HEK293 (cell line): Measurements from ENCODE around the gene ARID1A.

Source experiments
- HOXA7 ChIP-seq: sonication (generic); formaldehyde crosslinking; IDR thresholded peaks from 2 replicates; pipeline ENCODE4 v1.8.1; 2022; ENCODE audit warnings: missing genetic modification reagents, borderline replicate concordance
- KLF9 ChIP-seq: fragments of 450-650 bp; formaldehyde crosslinking; IDR thresholded peaks from 2 replicates; pipeline ENCODE4 v1.5.1; 2016; ENCODE audit warnings: missing biosample characterization, missing genetic modification characterization, low read depth
- SP2 ChIP-seq: fragments of 450-650 bp; formaldehyde crosslinking; IDR thresholded peaks from 2 replicates; pipeline ENCODE4 v1.5.1; 2016; ENCODE audit warnings: missing biosample characterization, missing genetic modification characterization
- ZNF133 ChIP-seq: fragments of 450-650 bp; formaldehyde crosslinking; IDR thresholded peaks from 2 replicates; pipeline ENCODE4 v1.5.1; 2016; ENCODE audit warnings: missing biosample characterization, missing genetic modification characterization
- ZNF175 ChIP-seq: fragments of 450-650 bp; formaldehyde crosslinking; IDR thresholded peaks from 2 replicates; pipeline ENCODE4 v1.5.1; 2016; ENCODE audit warnings: missing biosample characterization, missing genetic modification characterization
- ZNF350 ChIP-seq: fragments of 450-650 bp; formaldehyde crosslinking; IDR thresholded peaks from 2 replicates; pipeline ENCODE4 v1.5.0; 2017; ENCODE audit warnings: missing biosample characterization, mild to moderate bottlenecking, missing genetic modification characterization
- ZNF560 ChIP-seq: fragments of 450-650 bp; formaldehyde crosslinking; IDR thresholded peaks from 2 replicates; pipeline ENCODE4 v1.5.1; 2017; ENCODE audit warnings: missing biosample characterization, missing genetic modification characterization, borderline replicate concordance
- ZNF585B ChIP-seq: fragments of 450-650 bp; formaldehyde crosslinking; IDR thresholded peaks from 2 replicates; pipeline ENCODE4 v1.5.1; 2016; ENCODE audit warnings: missing biosample characterization, missing genetic modification characterization
- ZNF792 ChIP-seq: fragments of 450-650 bp; formaldehyde crosslinking; IDR thresholded peaks from 2 replicates; pipeline ENCODE4 v1.5.1; 2016; ENCODE audit warnings: missing biosample characterization, missing genetic modification characterization
- ZNF830 ChIP-seq: fragments of 450-650 bp; IDR thresholded peaks from 2 replicates; pipeline ENCODE4 v1.5.0; 2018; ENCODE audit warnings: missing biosample characterization, missing genetic modification characterization, low read depth, mild to moderate bottlenecking, moderate library complexity
- TF ChIP-seq, protein P1 (sequence below): fragments of 450-650 bp; formaldehyde crosslinking; IDR thresholded peaks from 2 replicates; pipeline ENCODE4 v1.5.1; 2016; ENCODE audit warnings: missing biosample characterization, missing genetic modification characterization
- TF ChIP-seq, protein P2 (sequence below): fragments of 450-650 bp; formaldehyde crosslinking; IDR thresholded peaks from 2 replicates; pipeline ENCODE4 v1.5.1; 2016; ENCODE audit warnings: missing biosample characterization, missing genetic modification characterization
- TF ChIP-seq, protein P3 (sequence below): fragments of 450-650 bp; formaldehyde crosslinking; IDR thresholded peaks from 2 replicates; pipeline ENCODE4 v1.5.1; 2016; ENCODE audit warnings: missing biosample characterization, missing genetic modification characterization, low read depth
- TF ChIP-seq, protein P4 (sequence below): fragments of 450-650 bp; formaldehyde crosslinking; IDR thresholded peaks from 2 replicates; pipeline ENCODE4 v1.5.1; 2016; ENCODE audit warnings: missing biosample characterization, missing genetic modification characterization

DNA sequence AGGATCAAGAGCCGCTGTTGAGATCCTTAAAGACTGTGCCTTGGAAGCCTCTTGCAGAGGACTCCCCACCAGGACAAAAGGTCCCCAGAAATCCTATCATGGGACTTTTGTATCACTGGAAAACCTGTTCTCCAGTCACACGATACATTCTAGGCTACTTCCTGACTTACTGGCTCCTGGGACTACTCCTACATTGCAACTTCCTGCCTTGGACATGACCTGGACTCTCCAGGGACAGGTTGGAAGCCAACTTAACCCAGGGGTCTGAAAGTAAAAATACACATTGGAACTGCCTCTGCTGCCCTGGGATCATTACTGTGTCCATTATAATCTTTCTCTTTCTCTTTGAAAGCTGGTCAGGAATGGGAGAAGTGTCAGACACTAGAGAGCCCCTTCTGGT, 101.8 kb downstream of the ARID1A start:
- TF ChIP-seq, protein P1, sequence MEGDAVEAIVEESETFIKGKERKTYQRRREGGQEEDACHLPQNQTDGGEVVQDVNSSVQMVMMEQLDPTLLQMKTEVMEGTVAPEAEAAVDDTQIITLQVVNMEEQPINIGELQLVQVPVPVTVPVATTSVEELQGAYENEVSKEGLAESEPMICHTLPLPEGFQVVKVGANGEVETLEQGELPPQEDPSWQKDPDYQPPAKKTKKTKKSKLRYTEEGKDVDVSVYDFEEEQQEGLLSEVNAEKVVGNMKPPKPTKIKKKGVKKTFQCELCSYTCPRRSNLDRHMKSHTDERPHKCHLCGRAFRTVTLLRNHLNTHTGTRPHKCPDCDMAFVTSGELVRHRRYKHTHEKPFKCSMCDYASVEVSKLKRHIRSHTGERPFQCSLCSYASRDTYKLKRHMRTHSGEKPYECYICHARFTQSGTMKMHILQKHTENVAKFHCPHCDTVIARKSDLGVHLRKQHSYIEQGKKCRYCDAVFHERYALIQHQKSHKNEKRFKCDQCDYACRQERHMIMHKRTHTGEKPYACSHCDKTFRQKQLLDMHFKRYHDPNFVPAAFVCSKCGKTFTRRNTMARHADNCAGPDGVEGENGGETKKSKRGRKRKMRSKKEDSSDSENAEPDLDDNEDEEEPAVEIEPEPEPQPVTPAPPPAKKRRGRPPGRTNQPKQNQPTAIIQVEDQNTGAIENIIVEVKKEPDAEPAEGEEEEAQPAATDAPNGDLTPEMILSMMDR = no peak
- TF ChIP-seq ZNF585B (tag by site-specific recombination) (no peak), KLF9 (no peak), ZNF133 (no peak), ZNF560 (tag by site-specific recombination) (no peak), HOXA7 (CRISPR knock-in tag) (no peak), ZNF350 (tag by site-specific recombination) (no peak), ZNF830 (no peak), ZNF175 (no peak), SP2 (tag by site-specific recombination) (no peak), ZNF792 (tag by site-specific recombination) (no peak)
- TF ChIP-seq, protein P2, sequence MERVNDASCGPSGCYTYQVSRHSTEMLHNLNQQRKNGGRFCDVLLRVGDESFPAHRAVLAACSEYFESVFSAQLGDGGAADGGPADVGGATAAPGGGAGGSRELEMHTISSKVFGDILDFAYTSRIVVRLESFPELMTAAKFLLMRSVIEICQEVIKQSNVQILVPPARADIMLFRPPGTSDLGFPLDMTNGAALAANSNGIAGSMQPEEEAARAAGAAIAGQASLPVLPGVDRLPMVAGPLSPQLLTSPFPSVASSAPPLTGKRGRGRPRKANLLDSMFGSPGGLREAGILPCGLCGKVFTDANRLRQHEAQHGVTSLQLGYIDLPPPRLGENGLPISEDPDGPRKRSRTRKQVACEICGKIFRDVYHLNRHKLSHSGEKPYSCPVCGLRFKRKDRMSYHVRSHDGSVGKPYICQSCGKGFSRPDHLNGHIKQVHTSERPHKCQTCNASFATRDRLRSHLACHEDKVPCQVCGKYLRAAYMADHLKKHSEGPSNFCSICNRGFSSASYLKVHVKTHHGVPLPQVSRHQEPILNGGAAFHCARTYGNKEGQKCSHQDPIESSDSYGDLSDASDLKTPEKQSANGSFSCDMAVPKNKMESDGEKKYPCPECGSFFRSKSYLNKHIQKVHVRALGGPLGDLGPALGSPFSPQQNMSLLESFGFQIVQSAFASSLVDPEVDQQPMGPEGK (tag by site-specific recombination) = no peak
- TF ChIP-seq, protein P3, sequence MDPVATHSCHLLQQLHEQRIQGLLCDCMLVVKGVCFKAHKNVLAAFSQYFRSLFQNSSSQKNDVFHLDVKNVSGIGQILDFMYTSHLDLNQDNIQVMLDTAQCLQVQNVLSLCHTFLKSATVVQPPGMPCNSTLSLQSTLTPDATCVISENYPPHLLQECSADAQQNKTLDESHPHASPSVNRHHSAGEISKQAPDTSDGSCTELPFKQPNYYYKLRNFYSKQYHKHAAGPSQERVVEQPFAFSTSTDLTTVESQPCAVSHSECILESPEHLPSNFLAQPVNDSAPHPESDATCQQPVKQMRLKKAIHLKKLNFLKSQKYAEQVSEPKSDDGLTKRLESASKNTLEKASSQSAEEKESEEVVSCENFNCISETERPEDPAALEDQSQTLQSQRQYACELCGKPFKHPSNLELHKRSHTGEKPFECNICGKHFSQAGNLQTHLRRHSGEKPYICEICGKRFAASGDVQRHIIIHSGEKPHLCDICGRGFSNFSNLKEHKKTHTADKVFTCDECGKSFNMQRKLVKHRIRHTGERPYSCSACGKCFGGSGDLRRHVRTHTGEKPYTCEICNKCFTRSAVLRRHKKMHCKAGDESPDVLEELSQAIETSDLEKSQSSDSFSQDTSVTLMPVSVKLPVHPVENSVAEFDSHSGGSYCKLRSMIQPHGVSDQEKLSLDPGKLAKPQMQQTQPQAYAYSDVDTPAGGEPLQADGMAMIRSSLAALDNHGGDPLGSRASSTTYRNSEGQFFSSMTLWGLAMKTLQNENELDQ (tag by site-specific recombination) = no peak
- TF ChIP-seq, protein P4, sequence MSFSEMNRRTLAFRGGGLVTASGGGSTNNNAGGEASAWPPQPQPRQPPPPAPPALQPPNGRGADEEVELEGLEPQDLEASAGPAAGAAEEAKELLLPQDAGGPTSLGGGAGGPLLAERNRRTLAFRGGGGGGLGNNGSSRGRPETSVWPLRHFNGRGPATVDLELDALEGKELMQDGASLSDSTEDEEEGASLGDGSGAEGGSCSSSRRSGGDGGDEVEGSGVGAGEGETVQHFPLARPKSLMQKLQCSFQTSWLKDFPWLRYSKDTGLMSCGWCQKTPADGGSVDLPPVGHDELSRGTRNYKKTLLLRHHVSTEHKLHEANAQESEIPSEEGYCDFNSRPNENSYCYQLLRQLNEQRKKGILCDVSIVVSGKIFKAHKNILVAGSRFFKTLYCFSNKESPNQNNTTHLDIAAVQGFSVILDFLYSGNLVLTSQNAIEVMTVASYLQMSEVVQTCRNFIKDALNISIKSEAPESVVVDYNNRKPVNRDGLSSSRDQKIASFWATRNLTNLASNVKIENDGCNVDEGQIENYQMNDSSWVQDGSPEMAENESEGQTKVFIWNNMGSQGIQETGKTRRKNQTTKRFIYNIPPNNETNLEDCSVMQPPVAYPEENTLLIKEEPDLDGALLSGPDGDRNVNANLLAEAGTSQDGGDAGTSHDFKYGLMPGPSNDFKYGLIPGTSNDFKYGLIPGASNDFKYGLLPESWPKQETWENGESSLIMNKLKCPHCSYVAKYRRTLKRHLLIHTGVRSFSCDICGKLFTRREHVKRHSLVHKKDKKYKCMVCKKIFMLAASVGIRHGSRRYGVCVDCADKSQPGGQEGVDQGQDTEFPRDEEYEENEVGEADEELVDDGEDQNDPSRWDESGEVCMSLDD (tag by site-specific recombination) = no peak
